Activated T-helper 1 cell treated with Interleukin-2 at 50 U/mL for 16 hours (primary cell): Measurements from ENCODE around the gene SEC11A.
"Not testable (repeated sequence)": the region's sequence is repeated elsewhere in the genome, so short reads cannot be mapped to it uniquely, and the experiment has no call there.

ENCODE experiments used
- DNase-seq: peaks from one replicate; pipeline ENCODE4 v3.0.0-alpha.2; 2020; ENCODE audit warnings: low read depth

SEC11A gene

GRCh38 chr15:84737005-84737404 is 21.1 kb upstream of the SEC11A start:
- no peak for DNase-seq

GRCh38 chr15:84736375-84736774 is 20.4 kb upstream of the SEC11A start:
- DNase-seq, result peak; percentile 42

- not testable (repeated sequence) for DNase-seq
These were observed 19.6 kb upstream of the SEC11A start for GRCh38 chr15:84735480-84736061.

- peak; percentile 50 for DNase-seq
These were observed 19.0 kb upstream of the SEC11A start for GRCh38 chr15:84734794-84735479.

- no peak for DNase-seq
These were observed 15.8 kb upstream of the SEC11A start for GRCh38 chr15:84731774-84732173.

- no peak for DNase-seq
These were observed 11.5 kb upstream of the SEC11A start for GRCh38 chr15:84727429-84727828.

- DNase-seq, result peak; percentile 10
These were observed 9.1 kb upstream of the SEC11A start for GRCh38 chr15:84725001-84725491.

GRCh38 chr15:84722628-84723027 is 6.7 kb upstream of the SEC11A start:
- no peak for DNase-seq

- no peak for DNase-seq
These were observed 5.4 kb upstream of the SEC11A start for GRCh38 chr15:84721371-84721770.

GRCh38 chr15:84715441-84716035 is 401 bp downstream of the SEC11A start:
- no peak for DNase-seq

GRCh38 chr15:84714821-84715220 is 1.1 kb downstream of the SEC11A start:
- no peak for DNase-seq

GRCh38 chr15:84714372-84714771 is 1.6 kb downstream of the SEC11A start:
- DNase-seq, result no peak

- DNase-seq, result no peak
These were observed 12.1 kb downstream of the SEC11A start for GRCh38 chr15:84703808-84704207.

- DNase-seq, result no peak
These were observed 12.9 kb downstream of the SEC11A start for GRCh38 chr15:84702961-84703482.

- DNase-seq, result no peak
These were observed 16.3 kb downstream of the SEC11A start for GRCh38 chr15:84699538-84700191.

- DNase-seq, result no peak
These were observed 18.5 kb downstream of the SEC11A start for GRCh38 chr15:84697236-84697990.

GRCh38 chr15:84696757-84697156 is 19.2 kb downstream of the SEC11A start:
- no peak for DNase-seq

GRCh38 chr15:84690342-84690741 is 25.6 kb downstream of the SEC11A start:
- DNase-seq, result no peak

- no peak for DNase-seq
These were observed 26.1 kb downstream of the SEC11A start for GRCh38 chr15:84689858-84690257.

GRCh38 chr15:84686446-84686845 is 29.5 kb downstream of the SEC11A start:
- DNase-seq, result not testable (repeated sequence)

GRCh38 chr15:84685304-84685703 is 30.6 kb downstream of the SEC11A start:
- no peak for DNase-seq

- no peak for DNase-seq
These were observed 31.8 kb downstream of the SEC11A start for GRCh38 chr15:84684092-84684491.
